Measurements from ENCODE around the gene HOXC10. TPM values are rescaled to one million over a fixed set of nuclear protein-coding genes. Genes with fewer than 3 reads are reported as not detected.

Gene HOXC10
- total RNA-seq, 2 donors from 2014 or later = not detected

- no peak for ATAC-seq
- intact Hi-C loops (cut with DNase I) = no loop called here
- no peak for DNase-seq
Measured at GRCh38 chr12:54031480-54031879, 46.5 kb downstream of the HOXC10 start.

- intact Hi-C loops (cut with DNase I) = no loop called here
- no peak for DNase-seq
- no peak for ATAC-seq
Measured at GRCh38 chr12:54032086-54032619, 47.2 kb downstream of the HOXC10 start.

- DNase-seq = no peak
- intact Hi-C loops (cut with DNase I) = no loop called here
- ATAC-seq = peak; percentile 25 to 49
Measured at GRCh38 chr12:54032627-54033100, 47.7 kb downstream of the HOXC10 start, which contains the start of gene HOXC5. Gene HOXC5, plus strand, starts transcription at chr12:54033050. Its CDS starts 73 bp downstream, at chr12:54033123.

- DNase-seq (no peak), ATAC-seq (peak; percentile 31 to 57)
- intact Hi-C loops (cut with DNase I) = no loop called here
Measured at GRCh38 chr12:54033106-54033979, 48.4 kb downstream of the HOXC10 start.

- intact Hi-C loops (cut with DNase I) = no loop called here
- ATAC-seq (peak; percentile 18 to 47), DNase-seq (no peak)
Measured at GRCh38 chr12:54033980-54034784, 49.2 kb downstream of the HOXC10 start.

- ATAC-seq (no peak), DNase-seq (no peak)
- intact Hi-C loops (cut with DNase I) = no loop called here
Measured at GRCh38 chr12:54034785-54035310, 49.9 kb downstream of the HOXC10 start.

- intact Hi-C loops (cut with DNase I) = no loop called here
Measured at GRCh38 chr12:54035568-54036264, 50.8 kb downstream of the HOXC10 start.

GRCh38 chr12:54036620-54037359 is 51.8 kb downstream of the HOXC10 start:
- intact Hi-C loops (cut with DNase I) = no loop called here
- ATAC-seq (no peak), DNase-seq (no peak)

More at GRCh38 chr12:54035568-54036264, 50.8 kb downstream of the HOXC10 start:
- no peak for ATAC-seq
- no peak for DNase-seq

- intact Hi-C loops (cut with DNase I) = no loop called here
- DNase-seq (no peak), ATAC-seq (no peak)
Measured at GRCh38 chr12:54037360-54038283, 52.7 kb downstream of the HOXC10 start.

- intact Hi-C loops (cut with DNase I) = no loop called here
- no peak for ATAC-seq
- no peak for DNase-seq
Measured at GRCh38 chr12:54038284-54038870, 53.4 kb downstream of the HOXC10 start.

GRCh38 chr12:54038871-54039414 is 54.0 kb downstream of the HOXC10 start:
- intact Hi-C loops (cut with DNase I) = no loop called here
- no peak for DNase-seq
- peak in 1 of 2 donors; percentile 13 for ATAC-seq

- DNase-seq (no peak), ATAC-seq (peak; percentile 62 to 63)
- intact Hi-C loops (cut with DNase I) = no loop called here
Measured at GRCh38 chr12:54039417-54040147, 54.6 kb downstream of the HOXC10 start.
